Calu3 (cell line): Measurements from ENCODE around the gene EVA1B. TPM values are rescaled to one million over a fixed set of nuclear protein-coding genes. Genes with fewer than 3 reads are reported as not detected.

ENCODE experiments used
- BruUV-seq: library from RNA; stranded (reverse); fragments of 400-500 nt; replicated peaks from 2 replicates; lab custom pipeline; 2021; lab: Mats Ljungman, UMichigan
- CTCF ChIA-PET: fragments of 300-600 bp; sonication (Branson Sonifier 250); formaldehyde crosslinking; loops from one replicate; lab custom pipeline; 2022; ENCODE audit warnings: antibody characterized with exemption; lab: Charles Lee
- DNase-seq: peaks from one replicate; pipeline ENCODE4 v3.0.0; 2022
- H3K27ac Mint-ChIP-seq: one replicate; pipeline ENCODE4 v1.8.0; 2022; ENCODE audit warnings: mixed read lengths; ENCODE audit not compliant: unreplicated experiment
- H3K27me3 Mint-ChIP-seq: one replicate; pipeline ENCODE4 v1.8.0; 2022; ENCODE audit warnings: mixed read lengths; ENCODE audit not compliant: unreplicated experiment
- H3K36me3 Mint-ChIP-seq: one replicate; pipeline ENCODE4 v1.8.0; 2022; ENCODE audit warnings: mild to moderate bottlenecking, moderate library complexity, mixed read lengths; ENCODE audit not compliant: insufficient read depth, unreplicated experiment
- H3K4me1 Mint-ChIP-seq: one replicate; pipeline ENCODE4 v1.8.0; 2022; ENCODE audit warnings: mild to moderate bottlenecking, low read depth, mixed read lengths; ENCODE audit not compliant: unreplicated experiment
- H3K4me3 Mint-ChIP-seq: one replicate; pipeline ENCODE4 v1.8.0; 2022; ENCODE audit warnings: mild to moderate bottlenecking, low read depth, moderate library complexity, mixed read lengths; ENCODE audit not compliant: unreplicated experiment
- H3K9me3 Mint-ChIP-seq: one replicate; pipeline ENCODE4 v1.8.0; 2022; ENCODE audit warnings: low read depth, mixed read lengths; ENCODE audit not compliant: unreplicated experiment
- intact Hi-C: fragments of 100-400 bp; cut with micrococcal nuclease; formaldehyde crosslinking; loops from one replicate; pipeline ENCODE4 v1.10.0; 2022; ENCODE audit not compliant: unreplicated experiment
- total RNA-seq: library from RNA; stranded (reverse); gene quantifications from 2 replicates; pipeline ENCODE4 v1.2.3, GENCODE V29; 2022
- TF ChIP-seq, protein P1 (sequence below): fragments of 200-600 bp; IDR thresholded peaks from one replicate; pipeline ENCODE4 v1.8.0; 2022; ENCODE audit warnings: antibody characterized with exemption; ENCODE audit not compliant: unreplicated experiment

Gene EVA1B
- total RNA-seq, 1 experiment from 2014 or later, result 11.2 TPM

DNA sequence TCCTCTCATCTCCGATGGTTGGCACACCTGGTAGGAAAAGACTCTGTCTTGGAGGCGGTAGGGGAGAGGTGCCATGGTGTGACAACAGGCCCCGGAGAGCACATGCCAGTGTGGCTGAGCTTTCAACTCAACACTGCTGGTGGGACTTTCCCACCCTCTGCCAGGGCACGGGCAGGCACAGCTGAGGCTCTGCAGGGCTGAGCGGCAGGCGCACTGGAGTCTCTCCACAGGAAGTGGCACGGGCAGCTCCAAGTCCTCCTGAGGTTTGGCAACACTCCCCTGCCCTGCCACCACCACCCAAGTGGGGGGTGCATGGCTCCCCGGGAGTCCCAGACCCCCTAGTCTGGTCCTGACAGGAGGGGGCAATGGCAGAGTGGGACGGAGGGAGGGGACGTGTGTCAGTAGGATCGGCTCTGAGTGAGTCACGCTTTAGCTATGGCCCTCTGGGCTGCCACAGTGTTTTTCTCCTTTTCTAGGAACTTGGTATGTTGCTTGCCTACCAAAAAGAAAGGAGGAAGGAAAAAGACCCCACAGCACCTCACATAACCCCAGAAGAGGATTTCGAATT, 27.3 kb upstream of the EVA1B start:
- H3K4me1 Mint-ChIP-seq, result peaks cover 36% of the 10 kb centered on the region
- intact Hi-C loops, result loop anchor here (2.0 kb wide), 2 partner anchors 18 to 70 kb away; no protein-coding TSS in a partner anchor
- no TSS peak for BruUV-seq

DNA sequence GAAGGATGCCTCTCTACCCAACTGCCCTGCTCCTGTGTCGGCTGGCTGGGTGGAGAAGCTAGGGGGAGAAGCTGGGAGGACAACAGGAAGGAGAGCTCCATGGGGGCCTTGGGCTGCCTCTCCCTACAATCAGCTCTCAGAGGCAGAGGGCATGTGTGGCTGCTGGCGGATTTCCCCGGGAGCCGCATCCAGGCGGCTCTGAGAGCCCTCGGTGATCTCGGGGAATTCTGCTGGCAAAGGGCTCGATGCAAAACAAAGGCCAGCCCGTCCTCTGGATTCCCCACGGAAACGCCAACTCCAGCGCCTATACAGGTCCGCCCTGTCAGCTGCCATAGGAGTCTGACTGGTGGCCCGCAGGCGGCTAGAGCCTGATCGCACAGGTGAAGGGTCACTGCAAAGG, 26.4 kb upstream of the EVA1B start:
- Mint-ChIP-seq H3K4me3 (no peak overlapping the region), H3K27me3 (no peaks in the 10 kb centered on the region), H3K36me3 (peaks cover 82% of the 10 kb centered on the region), H3K4me1 (peaks cover 30% of the 10 kb centered on the region), H3K27ac (no peak overlapping the region), H3K9me3 (no peaks in the 10 kb centered on the region)
- intact Hi-C loops, result loop anchor here (2.0 kb wide), 2 partner anchors 19 to 71 kb away; no protein-coding TSS in a partner anchor
- TF ChIP-seq, protein P1, sequence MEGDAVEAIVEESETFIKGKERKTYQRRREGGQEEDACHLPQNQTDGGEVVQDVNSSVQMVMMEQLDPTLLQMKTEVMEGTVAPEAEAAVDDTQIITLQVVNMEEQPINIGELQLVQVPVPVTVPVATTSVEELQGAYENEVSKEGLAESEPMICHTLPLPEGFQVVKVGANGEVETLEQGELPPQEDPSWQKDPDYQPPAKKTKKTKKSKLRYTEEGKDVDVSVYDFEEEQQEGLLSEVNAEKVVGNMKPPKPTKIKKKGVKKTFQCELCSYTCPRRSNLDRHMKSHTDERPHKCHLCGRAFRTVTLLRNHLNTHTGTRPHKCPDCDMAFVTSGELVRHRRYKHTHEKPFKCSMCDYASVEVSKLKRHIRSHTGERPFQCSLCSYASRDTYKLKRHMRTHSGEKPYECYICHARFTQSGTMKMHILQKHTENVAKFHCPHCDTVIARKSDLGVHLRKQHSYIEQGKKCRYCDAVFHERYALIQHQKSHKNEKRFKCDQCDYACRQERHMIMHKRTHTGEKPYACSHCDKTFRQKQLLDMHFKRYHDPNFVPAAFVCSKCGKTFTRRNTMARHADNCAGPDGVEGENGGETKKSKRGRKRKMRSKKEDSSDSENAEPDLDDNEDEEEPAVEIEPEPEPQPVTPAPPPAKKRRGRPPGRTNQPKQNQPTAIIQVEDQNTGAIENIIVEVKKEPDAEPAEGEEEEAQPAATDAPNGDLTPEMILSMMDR, result no peak
- no TSS peak for BruUV-seq
- CTCF ChIA-PET, result interaction anchor here (0.6 to 3.4 kb wide), 2 partner anchors 37 to 185 kb away, joined by 3 to 12 read pairs; no protein-coding TSS in a partner anchor
- DNase-seq, result no peak

More for the DNA sequence above, 27.3 kb upstream of the EVA1B start:
- CTCF ChIA-PET, result interaction anchor here (0.9 to 3.4 kb wide), 5 partner anchors 9 to 216 kb away, joined by 5 to 22 read pairs (median 10); no protein-coding TSS in a partner anchor
- no peaks in the 10 kb centered on the region for H3K27me3 Mint-ChIP-seq
- peak overlapping the region; percentile 92 for H3K27ac Mint-ChIP-seq
- peak; percentile 76 for DNase-seq
- peak overlapping the region; percentile 32 for H3K4me3 Mint-ChIP-seq
- H3K9me3 Mint-ChIP-seq, result no peaks in the 10 kb centered on the region
- TF ChIP-seq, protein P1, result no peak
- peaks cover 79% of the 10 kb centered on the region for H3K36me3 Mint-ChIP-seq

- Mint-ChIP-seq H3K27ac (no peak overlapping the region), H3K4me1 (peaks cover 30% of the 10 kb centered on the region), H3K4me3 (no peak overlapping the region), H3K36me3 (peaks cover 78% of the 10 kb centered on the region), H3K9me3 (no peaks in the 10 kb centered on the region), H3K27me3 (no peaks in the 10 kb centered on the region)
- TF ChIP-seq, protein P1, result no peak
- no TSS peak for BruUV-seq
- intact Hi-C loops, result no loop called here
- CTCF ChIA-PET, result no interaction called here
- DNase-seq, result no peak
These were observed 25.8 kb upstream of the EVA1B start for GRCh38 chr1:36349241-36349671.

DNA sequence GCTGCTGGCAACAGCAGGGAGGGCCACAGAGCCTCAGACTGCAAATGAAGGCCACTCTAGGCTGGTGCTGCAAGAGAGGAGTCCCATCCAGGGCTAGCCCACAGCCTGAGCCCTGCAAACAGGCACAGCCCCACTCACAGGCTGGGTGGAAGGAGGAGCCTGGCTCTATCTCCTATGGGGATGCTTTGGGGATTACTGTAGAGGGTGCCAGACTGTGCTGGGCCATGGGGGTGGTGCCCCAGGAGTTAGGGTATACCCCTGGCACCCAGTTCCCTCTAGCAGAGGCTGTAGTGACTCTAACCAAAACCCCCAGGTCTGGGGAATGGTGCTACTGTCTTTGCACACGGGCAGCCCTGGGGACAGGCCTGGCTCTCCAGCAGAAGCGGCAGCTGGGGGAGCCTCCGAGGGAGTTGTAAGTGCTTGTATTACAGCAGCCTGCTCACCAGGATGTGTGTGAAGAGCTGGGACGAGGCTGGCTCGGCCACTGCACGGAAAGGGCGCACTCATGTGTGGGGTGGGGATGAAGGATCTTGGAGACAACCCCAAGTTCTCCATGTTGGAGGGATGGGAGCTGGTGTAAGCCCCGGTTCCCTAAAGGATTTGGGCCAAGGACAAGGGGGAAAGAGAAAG, 23.4 kb upstream of the EVA1B start:
- Mint-ChIP-seq H3K27me3 (no peaks in the 10 kb centered on the region), H3K4me1 (peaks cover 27% of the 10 kb centered on the region), H3K27ac (peak overlapping the region; percentile 60), H3K36me3 (peaks cover 67% of the 10 kb centered on the region), H3K4me3 (no peak overlapping the region), H3K9me3 (no peaks in the 10 kb centered on the region)
- TF ChIP-seq, protein P1, result no peak
- CTCF ChIA-PET, result interaction anchor here (0.6 kb wide), 2 partner anchors 58 to 241 kb away, joined by 4 to 5 read pairs; no protein-coding TSS in a partner anchor
- DNase-seq, result no peak
- intact Hi-C loops, result no loop called here
- no TSS peak for BruUV-seq
